H1 (cell line): ENCODE measurements around the gene BCAR3. TPM values are rescaled to one million over a fixed set of nuclear protein-coding genes. Genes with fewer than 3 reads are reported as not detected.

Experiments used
- CTCF ChIA-PET: fragments of 300-600 bp; sonication (Branson Sonifier 250); formaldehyde crosslinking; loops from one replicate; lab custom pipeline; 2021; ENCODE audit not compliant: partially characterized antibody; lab: Charles Lee
- POLR2A ChIA-PET: fragments of 300-600 bp; sonication (Branson Sonifier 250); formaldehyde crosslinking; loops from one replicate; lab custom pipeline; 2021; ENCODE audit warnings: inconsistent platforms; ENCODE audit not compliant: partially characterized antibody; lab: Charles Lee
- DNase-seq, 2 experiments: peaks; one replicate each; pipeline versions ENCODE4 v3.0.0 to v3.0.0-alpha.2; 2010 to 2022; ENCODE audit warnings: low spot score in 2 of 2, low read depth in 1 of 2, mixed read lengths in 1 of 2
- FAIRE-seq: peaks from 2 replicates; lab custom pipeline; 2011; peaks lifted over from hg19 to GRCh38; lab: Jason Lieb, UNC
- H2AFZ ChIP-seq: 2 replicates; pipeline ENCODE4 v1.8.1; 2012; ENCODE audit warnings: low read length, inconsistent platforms
- H2AK5ac ChIP-seq: 2 replicates; pipeline ENCODE4 v1.6.1; 2013; ENCODE audit warnings: low read depth, low read length
- H2BK120ac ChIP-seq: replicated peaks from 2 replicates; pipeline ENCODE3; 2013; ENCODE audit warnings: low read depth, low read length, inconsistent platforms
- H2BK12ac ChIP-seq: 2 replicates; pipeline ENCODE4 v1.6.1; 2013; ENCODE audit warnings: low read depth, low read length
- H2BK15ac ChIP-seq: 2 replicates; pipeline ENCODE4 v1.6.1; 2013; ENCODE audit warnings: low read length
- H2BK20ac ChIP-seq: 2 replicates; pipeline ENCODE4 v1.6.1; 2013; ENCODE audit warnings: low read length
- H2BK5ac ChIP-seq: 2 replicates; pipeline ENCODE4 v1.6.1; 2013; ENCODE audit warnings: low read depth, low read length
- H3K14ac ChIP-seq: 2 replicates; pipeline ENCODE4 v1.6.1; 2013; ENCODE audit warnings: inconsistent platforms; ENCODE audit not compliant: insufficient read length
- H3K18ac ChIP-seq: 2 replicates; pipeline ENCODE4 v1.6.1; 2013; ENCODE audit warnings: low read length; ENCODE audit errors: extremely low read depth
- H3K23ac ChIP-seq: 2 replicates; pipeline ENCODE4 v1.6.1; 2013; ENCODE audit warnings: inconsistent platforms; ENCODE audit not compliant: insufficient read length
- H3K23me2 ChIP-seq: 2 replicates; pipeline ENCODE4 v1.6.1; 2013; ENCODE audit warnings: low read depth, low read length
- H3K27ac ChIP-seq: 2 replicates; pipeline ENCODE4 v1.6.1; 2011; ENCODE audit warnings: low read depth, low read length, inconsistent platforms
- H3K27me3 ChIP-seq, 4 experiments: replicated peaks in 1 of 4; 1 replicate in 1 of 4; 2 replicates in 3 of 4; pipeline versions ENCODE4 v1.6.1 to v1.8.1; 2011 to 2013; ENCODE audit warnings: low read length in 3 of 4, mild to moderate bottlenecking in 3 of 4, inconsistent platforms in 2 of 4, mixed read lengths in 2 of 4, moderate library complexity in 1 of 4; ENCODE audit not compliant: control insufficient read depth in 3 of 4, insufficient read depth in 3 of 4; ENCODE audit errors: extremely low read depth in 1 of 4
- H3K36me3 ChIP-seq, 4 experiments: 2 replicates each; pipeline versions ENCODE4 v1.6.1 to v1.8.1; 2011 to 2013; ENCODE audit warnings: mild to moderate bottlenecking in 4 of 4, low read length in 3 of 4, moderate library complexity in 2 of 4, control low read depth in 1 of 4, inconsistent platforms in 1 of 4; ENCODE audit not compliant: insufficient read depth in 4 of 4, control insufficient read depth in 2 of 4
- H3K4ac ChIP-seq: replicated peaks from 2 replicates; pipeline ENCODE3; 2013; ENCODE audit warnings: low read length, low read depth, mixed read lengths, inconsistent platforms; ENCODE audit not compliant: insufficient read length
- H3K4me1 ChIP-seq, 4 experiments: replicated peaks in 1 of 4; 1 replicate in 1 of 4; 2 replicates in 3 of 4; pipeline versions ENCODE4 v1.6.1 to v1.8.1; 2011 to 2013; ENCODE audit warnings: low read length in 3 of 4, inconsistent platforms in 2 of 4, mixed read lengths in 1 of 4; ENCODE audit not compliant: insufficient read depth in 4 of 4, control insufficient read depth in 3 of 4
- H3K4me2 ChIP-seq, 2 experiments: 2 replicates each; pipeline versions ENCODE4 v1.6.1 to v1.8.1; 2011 to 2013; ENCODE audit warnings: low read depth in 2 of 2, low read length in 2 of 2, control low read depth in 1 of 2, inconsistent platforms in 1 of 2, mild to moderate bottlenecking in 1 of 2; ENCODE audit not compliant: insufficient read depth in 1 of 2
- H3K4me3 ChIP-seq, 4 experiments: fragments of 200-600, 300-600 bp in 1 of 4; sonication (generic), shearing (Covaris generic), sonication (Bioruptor Twin) in 1 of 4; 2 replicates each; pipeline versions ENCODE4 v1.5.1 to v1.8.1; 2011 to 2016; ENCODE audit warnings: low read length in 4 of 4, low read depth in 3 of 4, control low read depth in 2 of 4, inconsistent platforms in 2 of 4, mild to moderate bottlenecking in 2 of 4, mixed read lengths in 1 of 4, moderate library complexity in 1 of 4; ENCODE audit not compliant: insufficient read depth in 2 of 4; ENCODE audit errors: extremely low read depth in 1 of 4
- H3K56ac ChIP-seq: replicated peaks from 2 replicates; pipeline ENCODE3; 2013; ENCODE audit warnings: low read depth, mild to moderate bottlenecking, mixed read lengths, low read length, inconsistent platforms; ENCODE audit not compliant: insufficient read length
- H3K79me1 ChIP-seq: 2 replicates; pipeline ENCODE4 v1.6.1; 2013; ENCODE audit warnings: low read depth, low read length, control low read depth
- H3K79me2 ChIP-seq, 2 experiments: 2 replicates each; pipeline versions ENCODE4 v1.6.1 to v1.8.1; 2012 to 2013; ENCODE audit warnings: low read length in 2 of 2, mild to moderate bottlenecking in 2 of 2, inconsistent platforms in 1 of 2; ENCODE audit not compliant: insufficient read depth in 2 of 2, control insufficient read depth in 1 of 2
- H3K9ac ChIP-seq, 4 experiments: replicated peaks in 1 of 4; 1 replicate in 1 of 4; 2 replicates in 3 of 4; pipeline versions ENCODE4 v1.6.1 to v1.8.1; 2011 to 2013; ENCODE audit warnings: low read depth in 3 of 4, low read length in 3 of 4, control low read depth in 2 of 4, mild to moderate bottlenecking in 2 of 4, moderate library complexity in 2 of 4, inconsistent platforms in 1 of 4; ENCODE audit errors: extremely low read depth in 1 of 4
- H3K9me3 ChIP-seq, 2 experiments: 2 replicates each; pipeline versions ENCODE4 v1.6.1 to v1.8.1; 2012 to 2013; ENCODE audit warnings: mild to moderate bottlenecking in 2 of 2, moderate library complexity in 2 of 2, control low read depth in 1 of 2, inconsistent platforms in 1 of 2, low read depth in 1 of 2, low read length in 1 of 2, mixed read lengths in 1 of 2; ENCODE audit not compliant: insufficient read depth in 2 of 2
- H4K20me1 ChIP-seq, 2 experiments: replicated peaks in 1 of 2; 2 replicates each; pipeline versions ENCODE3 to v1.8.1; 2011 to 2013; ENCODE audit warnings: inconsistent platforms in 2 of 2, low read length in 2 of 2, mild to moderate bottlenecking in 1 of 2; ENCODE audit not compliant: insufficient read depth in 2 of 2, control insufficient read depth in 1 of 2
- H4K5ac ChIP-seq: 2 replicates; pipeline ENCODE4 v1.6.1; 2013; ENCODE audit warnings: low read length, low read depth, mixed read lengths, inconsistent platforms; ENCODE audit not compliant: insufficient read length
- H4K8ac ChIP-seq: 2 replicates; pipeline ENCODE4 v1.8.0; 2013; ENCODE audit warnings: mild to moderate bottlenecking, moderate library complexity, low read length, inconsistent platforms; ENCODE audit not compliant: insufficient read depth; ENCODE audit errors: extremely low read depth
- H4K91ac ChIP-seq: replicated peaks from 2 replicates; pipeline ENCODE3; 2013; ENCODE audit warnings: low read length, mixed read lengths, inconsistent platforms; ENCODE audit not compliant: insufficient read length
- ASH2L ChIP-seq: fragments of 200-600, 300-600 bp; sonication (generic); IDR thresholded peaks from one replicate; pipeline ENCODE4 v1.7.1; 2017; ENCODE audit warnings: low read length
- CHD2 ChIP-seq: IDR thresholded peaks from 2 replicates; pipeline ENCODE4 v1.6.1; 2012; ENCODE audit warnings: low read length, improper control_type of control experiment
- CTBP2 ChIP-seq: IDR thresholded peaks from 2 replicates; pipeline ENCODE4 v1.7.0; 2011; ENCODE audit warnings: borderline replicate concordance, mild to moderate bottlenecking, moderate library complexity, mixed read lengths, low read length; ENCODE audit not compliant: insufficient read depth, insufficient read length
- GABPA ChIP-seq: IDR thresholded peaks from 2 replicates; pipeline ENCODE4 v1.6.1; 2011; ENCODE audit warnings: mild to moderate bottlenecking, low read length, moderate library complexity, borderline replicate concordance; ENCODE audit not compliant: insufficient read depth
- JUND ChIP-seq: IDR thresholded peaks from 2 replicates; pipeline ENCODE4 v1.6.1; 2011; ENCODE audit warnings: mild to moderate bottlenecking, improper control_type of control experiment, low read length
- NANOG ChIP-seq: IDR thresholded peaks from 2 replicates; pipeline ENCODE4 v1.6.1; 2011; ENCODE audit warnings: low read length, low read depth, mild to moderate bottlenecking, inconsistent platforms; ENCODE audit not compliant: insufficient read depth, poor library complexity, severe bottlenecking
- POLR2A ChIP-seq, 2 experiments: IDR thresholded peaks; 1 replicate in 1 of 2; 2 replicates in 1 of 2; pipeline ENCODE4 v1.6.1; 2011; ENCODE audit warnings: low read depth in 2 of 2, low read length in 2 of 2, mild to moderate bottlenecking in 2 of 2; ENCODE audit errors: control extremely low read depth in 1 of 2
- RXRA ChIP-seq: IDR thresholded peaks from 2 replicates; pipeline ENCODE4 v1.6.1; 2011; ENCODE audit warnings: low read depth, mild to moderate bottlenecking, low read length, moderate library complexity; ENCODE audit not compliant: insufficient read depth
- SIRT6 ChIP-seq: IDR thresholded peaks from one replicate; pipeline ENCODE4 v1.7.1; 2012; ENCODE audit warnings: low read length, inconsistent platforms
- SUZ12 ChIP-seq: fragments of 200-600 bp; sonication (generic); IDR thresholded peaks from 2 replicates; pipeline ENCODE4 v1.6.1; 2012; ENCODE audit warnings: mild to moderate bottlenecking, inconsistent platforms, low read length, moderate library complexity, mixed read lengths
- TCF12 ChIP-seq: IDR thresholded peaks from 2 replicates; pipeline ENCODE4 v1.6.1; 2011; ENCODE audit warnings: low read depth, mild to moderate bottlenecking, low read length
- WGBS, 2 experiments: shearing (Covaris generic) in 1 of 2; methylation state at CpG; one replicate each; pipeline versions ENCODE4 v1.1.6 to v1.1.7; 2013 to 2015; ENCODE audit warnings: low lambda C conversion rate in 2 of 2, mixed read lengths in 2 of 2, inconsistent platforms in 1 of 2, low coverage in 1 of 2, missing lambda C conversion rate in 1 of 2; ENCODE audit not compliant: insufficient replicate concordance in 2 of 2, insufficient coverage in 1 of 2, insufficient read length in 1 of 2; ENCODE audit errors: extremely low coverage in 1 of 2, missing lambda C conversion rate in 1 of 2; 5-methylcytosine and 5-hydroxymethylcytosine counted together
- polyA plus RNA-seq, 7 experiments: library from polyadenylated mRNA; depleted of rRNA in 3 of 7; stranded (reverse) in 5 of 7; unstranded in 2 of 7; fragments of >200 nt in 5 of 7; fragments of 200-250 nt in 2 of 7; gene quantifications; 1 replicate in 5 of 7; 2 replicates in 1 of 7; 4 replicates in 1 of 7; pipeline versions ENCODE4 v1.2.1 to v1.2.3, GENCODE V29; 2011 to 2013; ENCODE audit warnings: missing spikeins in 2 of 7, mixed read lengths in 2 of 7
- total RNA-seq: library from RNA; stranded (reverse); fragmentation: NEBNext Ultra II Directional; extraction: Animal tissue kit (Norgen Biotek cat#: 25700); gene quantifications from 2 replicates; pipeline ENCODE4 v1.2.1, GENCODE V29; 2021
- TF ChIP-seq, protein P1 (sequence below): IDR thresholded peaks from 2 replicates; pipeline ENCODE4 v1.6.1; 2011; ENCODE audit warnings: low read depth, mild to moderate bottlenecking, low read length; ENCODE audit not compliant: insufficient read depth

Gene BCAR3
- total and polyA plus RNA-seq, 2 of the 8 experiments (the other 6 are each of a cell fraction or from before 2014, with no cell fraction given), result 5.6 to 9.2 TPM

DNA sequence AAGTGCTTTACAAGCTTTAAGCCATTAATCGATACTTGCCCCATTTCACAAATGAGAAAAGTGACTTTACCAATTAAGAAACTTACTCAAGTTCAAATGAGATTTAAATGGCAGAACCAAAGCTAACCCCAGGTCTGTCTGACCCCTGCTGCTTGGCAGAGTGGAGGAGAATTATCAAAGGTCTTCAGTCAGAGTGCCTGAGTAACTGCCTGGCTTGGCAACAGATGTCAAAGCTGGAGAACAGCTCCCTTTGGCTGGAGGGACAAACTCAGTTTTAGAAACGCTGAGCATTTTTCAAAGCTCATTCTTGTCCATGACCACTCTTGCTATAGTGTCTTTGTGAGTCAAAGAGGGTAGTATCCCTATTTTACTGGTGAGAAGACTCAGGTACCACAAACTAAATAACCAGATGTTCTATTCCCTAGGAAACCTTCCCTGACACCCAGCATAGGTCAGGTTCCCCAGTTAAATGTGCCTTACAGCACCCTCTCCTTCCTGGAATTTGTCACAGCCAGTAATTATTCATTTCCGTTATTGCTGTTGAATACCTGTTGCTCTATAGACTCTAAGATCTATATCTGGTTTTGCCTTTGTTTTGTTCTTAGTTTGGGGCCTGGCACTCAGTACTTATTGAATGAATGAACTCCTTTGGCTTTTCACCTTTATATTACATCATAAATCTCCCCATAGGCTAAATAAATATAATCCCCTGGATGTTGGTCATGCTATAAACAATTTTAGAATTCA is 5.0 kb upstream of the BCAR3 start:
- DNase-seq (no peak), FAIRE-seq (no peak)
- no peaks in the 10 kb centered on the region for H4K20me1 ChIP-seq
- H3K9ac ChIP-seq, result no peak overlapping the region
- ChIA-PET CTCF (interaction anchor here (0.9 to 13.5 kb wide), 15 partner anchors 9 to 158 kb away, joined by 3 to 98 read pairs (median 4); no protein-coding TSS in a partner anchor), POLR2A (interaction anchor here (0.6 to 1.7 kb wide), 3 partner anchors 8 to 134 kb away, joined by 3 to 8 read pairs (median 3); no protein-coding TSS in a partner anchor)
- peaks cover 0 to 8% (median 2%) of the 10 kb centered on the region in 4 experiments; a peak in 3 of 7 replicates for H3K27me3 ChIP-seq
- no peak overlapping the region for H3K18ac ChIP-seq
- H3K4me1 ChIP-seq, result peaks cover 0 to 6% (median 2%) of the 10 kb centered on the region in 4 experiments; a peak in 5 of 7 replicates
- H3K79me2 ChIP-seq, result no peaks in the 10 kb centered on the region
- H3K9me3 ChIP-seq, result no peaks in the 10 kb centered on the region
- H2BK5ac ChIP-seq, result no peak overlapping the region
- H3K4ac ChIP-seq, result no peak overlapping the region
- no peak overlapping the region for H3K14ac ChIP-seq
- no peak overlapping the region for H2BK12ac ChIP-seq
- H4K8ac ChIP-seq, result no peak overlapping the region
- H3K56ac ChIP-seq, result no peak overlapping the region
- no peak overlapping the region for H3K4me2 ChIP-seq
- no peak overlapping the region for H2BK15ac ChIP-seq
- WGBS, 2 experiments, result 89% methylated on average over 3 of the region's 3 CpGs; no CpG with 5 or more reads in 1 of the 2 experiments
- H4K5ac ChIP-seq, result no peak overlapping the region
- no peak overlapping the region for H2AFZ ChIP-seq
- no peak overlapping the region for H2BK20ac ChIP-seq
- no peak overlapping the region for H2AK5ac ChIP-seq
- H3K23me2 ChIP-seq, result peaks cover 4% of the 10 kb centered on the region
- no peak overlapping the region for H3K27ac ChIP-seq
- H4K91ac ChIP-seq, result no peak overlapping the region
- H3K79me1 ChIP-seq, result no peaks in the 10 kb centered on the region
- H3K4me3 ChIP-seq, result no peak overlapping the region
- no peak overlapping the region for H3K23ac ChIP-seq
- H3K36me3 ChIP-seq, result no peaks in the 10 kb centered on the region
- no peak overlapping the region for H2BK120ac ChIP-seq
- TF ChIP-seq GABPA (no peak), CTBP2 (no peak), NANOG (no peak), POLR2A (IDR thresholded peaks at IDR 0.05; ENCODE audit: control extremely low read depth in 1 of 2, low read depth in 2 of 2, low read length in 2 of 2) (no peak), TCF12 (no peak), RXRA (no peak), SIRT6 (no peak), ASH2L (no peak), JUND (no peak), CHD2 (no peak), SUZ12 (no peak)
- TF ChIP-seq, protein P1, sequence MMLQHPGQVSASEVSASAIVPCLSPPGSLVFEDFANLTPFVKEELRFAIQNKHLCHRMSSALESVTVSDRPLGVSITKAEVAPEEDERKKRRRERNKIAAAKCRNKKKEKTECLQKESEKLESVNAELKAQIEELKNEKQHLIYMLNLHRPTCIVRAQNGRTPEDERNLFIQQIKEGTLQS, result no peak
